Activated naive CD8-positive, alpha-beta T cell treated with anti-CD3 and anti-CD28 coated beads, Interleukin-2, amount 50 U/mL, for 24 hours (primary cell): ENCODE measurements around the gene MYBPH.

Experiments
- ATAC-seq: fragments of 150-1000 bp; cut with Tn5 transposase; one replicate; pipeline ENCODE4 v1.10.0; 2021
- DNase-seq: peaks from one replicate; pipeline ENCODE4 v3.0.0; 2021
- H3K27ac Mint-ChIP-seq: one replicate; pipeline ENCODE4 v1.8.0; 2021; ENCODE audit warnings: mild to moderate bottlenecking, mixed read lengths
- H3K27me3 Mint-ChIP-seq: one replicate; pipeline ENCODE4 v1.8.0; 2021; ENCODE audit warnings: mixed read lengths
- H3K36me3 Mint-ChIP-seq: one replicate; pipeline ENCODE4 v1.8.0; 2021; ENCODE audit warnings: low read depth, mixed read lengths
- H3K4me1 Mint-ChIP-seq: one replicate; pipeline ENCODE4 v1.8.0; 2021; ENCODE audit warnings: mixed read lengths
- H3K4me3 Mint-ChIP-seq: one replicate; pipeline ENCODE4 v1.8.0; 2021; ENCODE audit warnings: mild to moderate bottlenecking, moderate library complexity, mixed read lengths
- H3K9me3 Mint-ChIP-seq: one replicate; pipeline ENCODE4 v1.8.0; 2021; ENCODE audit warnings: mixed read lengths

The MYBPH gene

DNA sequence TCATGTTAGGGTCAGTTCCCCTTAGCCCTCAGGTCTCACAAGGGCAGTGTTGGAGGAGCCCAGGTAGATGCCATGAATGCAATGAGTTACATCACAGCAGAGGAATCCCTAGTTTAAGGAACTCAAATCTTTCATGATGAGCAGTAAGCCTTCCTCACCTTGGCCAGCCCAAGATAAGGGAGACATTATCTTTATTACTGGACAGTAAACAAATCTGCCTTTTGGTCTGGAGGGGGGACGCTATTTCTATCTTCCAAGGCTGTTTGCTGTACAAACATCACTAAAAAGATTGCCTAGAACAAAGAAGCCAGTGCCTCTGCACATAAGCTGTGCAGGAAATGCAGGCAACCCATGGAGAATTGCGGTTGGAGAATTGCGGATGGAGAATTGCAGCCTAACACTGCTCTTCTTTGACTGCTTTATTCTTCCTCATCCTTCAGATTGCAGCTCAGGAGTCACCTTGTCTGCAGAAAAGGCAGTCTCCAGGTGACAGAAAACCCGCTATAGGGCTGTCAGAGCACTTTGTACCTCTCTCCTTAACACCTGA is 13.1 kb upstream of the MYBPH start:
- peaks cover 8% of the 10 kb centered on the region for H3K27me3 Mint-ChIP-seq
- no peaks in the 10 kb centered on the region for H3K36me3 Mint-ChIP-seq
- H3K4me1 Mint-ChIP-seq, result peaks cover 8% of the 10 kb centered on the region
- no peaks in the 10 kb centered on the region for H3K9me3 Mint-ChIP-seq
- no peak for ATAC-seq
- no peak overlapping the region for H3K27ac Mint-ChIP-seq
- H3K4me3 Mint-ChIP-seq, result no peak overlapping the region
- DNase-seq, result no peak

DNA sequence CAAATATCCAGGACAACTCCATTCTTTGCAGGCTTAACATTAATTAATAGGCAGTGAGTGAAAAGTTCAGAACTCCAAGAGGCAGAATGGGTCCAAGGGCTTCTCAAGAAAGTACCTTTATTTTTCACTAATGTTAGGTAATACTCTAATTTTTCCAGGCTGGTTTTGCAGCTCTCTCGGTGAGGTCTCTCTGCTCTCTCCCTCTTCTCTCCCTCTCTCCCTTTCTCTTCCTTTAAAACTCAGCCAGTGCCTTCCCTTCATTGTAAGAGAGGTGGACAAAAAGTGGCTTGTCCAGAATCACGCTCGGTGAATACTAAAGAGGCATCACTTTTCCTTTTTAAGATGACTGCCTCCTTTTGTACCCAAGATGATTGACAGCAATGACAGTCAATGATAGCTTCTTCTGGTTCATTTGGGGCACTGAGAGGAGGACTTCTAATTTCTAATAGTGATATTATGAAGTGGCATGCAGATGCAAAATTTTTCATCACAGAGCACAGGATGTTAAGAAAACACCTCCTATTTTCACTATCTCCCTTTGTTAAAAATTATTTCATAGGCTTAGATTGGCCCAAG is 12.2 kb upstream of the MYBPH start:
- Mint-ChIP-seq H3K36me3 (no peaks in the 10 kb centered on the region), H3K4me1 (peaks cover 8% of the 10 kb centered on the region), H3K27ac (no peak overlapping the region), H3K4me3 (no peak overlapping the region), H3K27me3 (peaks cover 8% of the 10 kb centered on the region), H3K9me3 (no peaks in the 10 kb centered on the region)
- no peak for ATAC-seq
- DNase-seq, result no peak

DNA sequence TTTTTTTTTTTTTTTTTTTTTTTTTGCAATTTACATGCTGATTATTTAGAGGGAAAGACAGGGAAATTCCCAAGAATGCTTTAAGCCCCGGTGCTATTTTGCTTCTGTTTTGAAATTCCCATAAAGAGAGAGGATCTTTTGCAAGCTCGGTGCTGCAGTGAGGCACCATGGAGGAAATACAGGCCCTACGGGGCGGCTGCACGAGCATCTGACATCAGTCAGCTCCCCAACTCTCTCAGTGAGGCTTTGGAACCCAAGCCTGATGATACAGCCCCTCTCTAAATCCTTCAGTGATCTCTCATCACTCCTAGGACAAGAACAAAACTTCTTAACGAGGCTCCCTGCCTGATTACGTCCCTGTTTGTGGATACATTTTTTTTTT is 11.7 kb upstream of the MYBPH start:
- no peak overlapping the region for H3K4me3 Mint-ChIP-seq
- peaks cover 8% of the 10 kb centered on the region for H3K4me1 Mint-ChIP-seq
- H3K36me3 Mint-ChIP-seq, result no peaks in the 10 kb centered on the region
- H3K27ac Mint-ChIP-seq, result no peak overlapping the region
- H3K27me3 Mint-ChIP-seq, result peaks cover 8% of the 10 kb centered on the region
- H3K9me3 Mint-ChIP-seq, result no peaks in the 10 kb centered on the region
- ATAC-seq (no peak), DNase-seq (no peak)

DNA sequence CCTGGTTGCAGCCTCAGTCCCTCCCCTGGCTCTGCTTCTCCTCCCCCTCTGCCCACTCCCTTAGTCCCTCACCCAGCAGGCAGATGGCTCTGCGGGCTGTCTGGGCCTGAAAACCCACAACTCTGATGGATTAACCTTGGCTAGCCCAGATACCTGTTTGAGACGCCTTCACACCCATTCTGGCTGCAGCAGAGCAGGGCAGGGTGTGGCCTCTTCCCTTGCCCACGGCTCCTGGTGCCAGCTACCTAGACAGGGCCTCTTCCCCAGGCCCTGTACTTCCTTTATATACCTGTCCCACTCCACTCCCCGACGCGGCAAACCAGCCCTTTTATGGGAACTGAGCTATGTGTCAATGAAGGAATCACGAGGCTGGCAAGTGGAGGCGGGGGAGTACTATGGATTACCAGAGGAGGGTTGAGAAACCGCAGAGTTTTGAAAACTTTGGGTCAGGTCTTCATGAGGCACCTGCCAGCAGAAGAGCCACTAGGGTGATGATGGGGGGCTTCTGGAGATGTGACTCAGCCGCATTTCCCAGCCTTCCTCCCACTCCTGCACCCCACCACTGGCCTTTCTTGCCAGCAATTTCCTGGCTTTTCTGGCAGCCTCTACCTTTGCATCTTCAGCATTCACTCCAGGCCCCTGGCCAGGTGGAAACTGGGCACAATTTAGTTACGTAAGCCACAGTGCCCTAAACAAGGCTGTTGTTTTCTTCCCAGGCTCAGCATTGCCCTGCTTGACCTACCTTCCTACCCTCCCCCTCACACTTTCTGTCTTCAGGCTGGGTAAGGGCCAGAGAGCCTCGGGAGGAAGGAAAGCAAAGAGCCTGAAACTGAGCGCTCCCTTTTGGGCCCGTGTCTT is 11.0 kb upstream of the MYBPH start, which contains the start of gene CHI3L1:
Gene CHI3L1 (minus strand): TSS at position 259 of the 858 bp plus-strand sequence. CDS start 81 bp downstream, at position 178.
- Mint-ChIP-seq H3K27me3 (peaks cover 8% of the 10 kb centered on the region), H3K27ac (no peak within 1 kb of the TSS), H3K9me3 (no peaks in the 10 kb centered on the region), H3K4me1 (peaks cover 8% of the 10 kb centered on the region), H3K4me3 (no peak within 1 kb of the TSS), H3K36me3 (no peaks in the 10 kb centered on the region)
- DNase-seq, result no peak
- ATAC-seq, result peak; percentile 29

DNA sequence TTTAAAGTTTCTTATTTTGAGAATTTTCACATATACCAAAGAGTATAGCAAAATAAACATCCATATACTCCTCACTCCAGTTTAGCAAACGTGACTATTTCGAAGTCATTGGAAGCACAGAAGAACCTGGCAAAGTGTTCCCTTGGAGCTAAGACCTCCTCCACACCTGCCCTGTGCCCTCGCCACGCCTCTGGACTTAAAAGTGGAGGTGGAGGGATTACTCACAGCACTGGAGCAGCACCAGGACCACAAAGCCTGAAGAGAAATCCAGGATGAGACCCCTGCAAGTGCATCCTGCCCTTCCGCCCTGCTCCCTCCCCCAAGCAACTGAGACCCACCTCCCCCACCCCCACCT is 10.4 kb upstream of the MYBPH start:
- peaks cover 8% of the 10 kb centered on the region for H3K27me3 Mint-ChIP-seq
- DNase-seq, result no peak
- no peaks in the 10 kb centered on the region for H3K36me3 Mint-ChIP-seq
- H3K4me1 Mint-ChIP-seq, result peaks cover 8% of the 10 kb centered on the region
- no peak for ATAC-seq
- no peak overlapping the region for H3K4me3 Mint-ChIP-seq
- H3K27ac Mint-ChIP-seq, result no peak overlapping the region
- no peaks in the 10 kb centered on the region for H3K9me3 Mint-ChIP-seq

DNA sequence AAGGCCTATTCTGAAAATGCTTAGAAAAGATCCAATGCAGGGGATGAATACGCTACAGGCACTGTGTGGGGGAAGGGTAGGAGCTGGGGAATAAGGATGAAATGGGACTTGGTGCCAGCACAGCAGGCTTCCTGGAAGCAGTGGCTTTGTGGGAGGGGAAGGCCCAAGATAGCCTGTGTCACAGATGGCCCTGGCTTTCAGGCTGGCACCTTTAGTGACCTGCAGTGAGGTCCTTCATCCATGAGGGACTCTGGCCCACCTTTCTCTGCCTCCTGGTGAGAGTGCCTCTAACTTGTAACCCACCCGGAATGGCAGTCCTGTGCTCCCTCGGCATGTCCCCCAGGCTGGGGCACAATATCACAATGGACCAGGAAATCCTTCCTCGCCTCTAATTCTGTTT is 10.0 kb upstream of the MYBPH start:
- Mint-ChIP-seq H3K36me3 (no peaks in the 10 kb centered on the region), H3K4me3 (no peak overlapping the region), H3K27ac (no peak overlapping the region), H3K27me3 (peaks cover 8% of the 10 kb centered on the region), H3K9me3 (no peaks in the 10 kb centered on the region), H3K4me1 (peaks cover 8% of the 10 kb centered on the region)
- DNase-seq, result no peak
- no peak for ATAC-seq

DNA sequence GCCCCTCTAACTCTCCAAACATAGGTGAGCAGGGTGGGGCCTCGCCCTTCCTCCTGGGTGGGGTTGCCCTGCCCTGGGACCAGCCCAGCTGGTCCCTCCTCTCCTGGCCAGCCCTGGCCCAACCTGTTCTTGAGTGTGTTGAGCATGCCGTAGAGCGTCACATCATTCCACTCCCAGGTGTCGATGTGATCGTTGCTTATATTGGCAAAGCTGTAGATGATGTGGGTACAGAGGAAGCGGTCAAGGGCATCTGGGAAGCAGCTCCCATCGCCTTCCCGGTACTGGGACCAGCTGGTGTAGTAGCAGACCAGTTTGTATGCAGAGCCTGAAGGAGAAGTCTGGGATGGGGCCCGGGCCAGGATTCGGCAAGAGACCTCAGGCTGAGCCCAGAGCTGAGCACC is 9.4 kb upstream of the MYBPH start:
- Mint-ChIP-seq H3K4me1 (peaks cover 8% of the 10 kb centered on the region), H3K4me3 (no peak overlapping the region), H3K27me3 (peaks cover 8% of the 10 kb centered on the region), H3K9me3 (no peaks in the 10 kb centered on the region), H3K27ac (no peak overlapping the region), H3K36me3 (no peaks in the 10 kb centered on the region)
- ATAC-seq (no peak), DNase-seq (no peak)

DNA sequence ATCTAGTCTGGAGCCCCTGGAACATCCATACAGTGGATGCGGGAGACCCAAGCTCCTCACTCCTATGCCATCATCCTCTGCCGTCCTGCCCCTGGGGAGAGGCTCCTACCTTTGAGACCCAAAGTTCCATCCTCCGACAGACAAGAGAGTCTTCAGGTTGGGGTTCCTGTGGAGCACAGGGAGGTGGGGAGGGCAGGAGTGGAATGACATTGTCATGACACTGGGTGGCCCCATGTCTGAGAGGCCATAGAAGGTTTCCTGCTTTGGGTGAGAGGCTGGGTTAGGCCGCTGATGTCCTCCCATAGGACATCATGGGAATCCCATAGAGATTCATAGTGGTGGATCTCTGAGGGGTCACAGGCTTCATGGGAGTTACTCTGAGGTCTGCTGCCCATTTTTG is 8.8 kb upstream of the MYBPH start:
- ATAC-seq (no peak), DNase-seq (no peak)
- Mint-ChIP-seq H3K27ac (no peak overlapping the region), H3K27me3 (peaks cover 8% of the 10 kb centered on the region), H3K36me3 (no peaks in the 10 kb centered on the region), H3K4me3 (no peak overlapping the region), H3K4me1 (peaks cover 8% of the 10 kb centered on the region), H3K9me3 (no peaks in the 10 kb centered on the region)

DNA sequence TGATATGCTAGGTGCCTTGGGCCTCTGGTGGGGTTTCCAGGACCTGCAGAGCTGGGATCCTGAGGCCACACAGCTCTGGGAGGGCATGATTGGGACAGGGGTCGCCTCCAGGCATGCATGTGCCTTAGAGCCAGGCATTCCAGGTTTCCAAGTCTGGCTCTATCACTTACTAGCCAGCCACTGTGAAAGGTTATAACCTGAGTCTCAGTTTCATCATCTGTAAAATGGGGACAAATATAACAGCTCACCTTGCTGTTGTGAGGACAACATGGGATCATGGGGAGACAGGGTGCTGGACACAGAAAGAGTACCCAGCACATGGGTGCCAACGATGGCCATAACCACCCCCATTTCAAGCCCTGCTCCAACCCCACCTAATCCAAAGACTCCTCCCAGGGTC is 8.2 kb upstream of the MYBPH start:
- peaks cover 8% of the 10 kb centered on the region for H3K27me3 Mint-ChIP-seq
- H3K36me3 Mint-ChIP-seq, result no peaks in the 10 kb centered on the region
- H3K4me1 Mint-ChIP-seq, result peaks cover 8% of the 10 kb centered on the region
- no peak overlapping the region for H3K4me3 Mint-ChIP-seq
- DNase-seq (no peak), ATAC-seq (no peak)
- no peaks in the 10 kb centered on the region for H3K9me3 Mint-ChIP-seq
- H3K27ac Mint-ChIP-seq, result no peak overlapping the region

DNA sequence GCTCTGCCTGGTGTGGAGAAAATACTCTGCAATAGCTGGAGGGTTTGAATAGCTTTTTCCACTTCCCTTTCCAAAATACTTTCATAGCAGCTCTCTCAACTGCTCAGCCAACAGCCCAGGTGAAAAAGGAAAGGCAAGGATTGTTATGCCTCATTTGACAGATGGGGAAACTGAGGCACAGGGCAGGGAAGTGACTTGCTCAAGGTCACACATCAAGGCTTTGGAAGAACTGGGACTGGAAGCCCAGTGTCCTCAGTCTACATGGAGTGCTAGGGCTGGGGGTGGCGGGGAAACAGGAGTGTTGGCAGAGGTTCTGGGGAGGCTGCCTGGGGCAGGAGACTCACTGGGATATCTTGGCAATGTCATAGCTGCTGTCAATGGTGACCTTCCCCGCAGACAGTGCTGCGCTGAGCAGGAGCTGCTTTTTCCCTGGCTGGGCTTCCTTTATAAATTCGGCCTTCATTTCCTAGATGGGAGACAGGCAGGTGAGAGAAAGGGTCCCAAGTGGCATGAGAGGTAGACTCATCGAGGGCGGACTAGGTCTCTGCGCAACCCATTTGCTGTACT is 6.8 kb upstream of the MYBPH start:
- no peaks in the 10 kb centered on the region for H3K9me3 Mint-ChIP-seq
- no peak overlapping the region for H3K4me3 Mint-ChIP-seq
- H3K36me3 Mint-ChIP-seq, result no peaks in the 10 kb centered on the region
- H3K4me1 Mint-ChIP-seq, result peaks cover 8% of the 10 kb centered on the region
- no peak overlapping the region for H3K27ac Mint-ChIP-seq
- no peak for ATAC-seq
- no peak for DNase-seq
- H3K27me3 Mint-ChIP-seq, result peaks cover 6% of the 10 kb centered on the region

DNA sequence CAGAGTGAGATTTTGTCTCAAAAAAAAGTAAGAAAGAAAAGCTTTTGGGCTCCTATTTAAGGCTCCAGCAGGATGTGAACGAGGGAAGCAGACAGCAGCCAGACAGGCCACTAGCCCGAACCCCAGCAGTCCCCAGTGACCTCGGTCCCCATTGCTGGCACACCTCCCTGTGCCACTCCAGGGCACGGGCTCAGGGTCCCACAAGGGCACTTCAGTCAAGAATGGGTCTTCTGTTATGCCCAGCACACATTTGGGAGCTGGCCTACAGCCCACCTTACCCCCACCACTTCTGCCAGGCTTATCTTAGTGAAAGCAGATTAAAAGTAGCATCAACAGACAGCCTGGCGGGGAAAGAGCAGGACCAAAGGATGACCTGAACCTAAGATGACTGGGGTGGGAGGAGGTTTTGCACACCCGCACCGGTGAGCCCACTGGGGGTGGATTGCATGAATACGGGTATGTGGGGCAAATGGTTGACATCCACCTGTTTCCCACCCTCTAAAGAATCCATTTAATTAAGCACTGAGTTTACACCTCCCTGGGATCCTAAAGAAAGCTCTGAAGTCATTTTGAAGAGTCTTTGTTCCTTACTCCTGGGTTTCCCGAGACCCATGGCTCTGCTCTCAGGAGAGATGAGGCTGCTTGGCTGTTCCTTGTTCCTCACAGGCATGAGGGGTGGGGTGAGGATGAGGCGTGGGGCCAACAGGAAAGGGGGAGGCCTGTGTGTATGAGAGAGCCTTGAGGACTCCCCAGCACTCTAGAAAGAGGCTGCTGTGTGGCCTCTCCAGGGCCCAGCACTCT is 6.2 kb upstream of the MYBPH start:
- no peak overlapping the region for H3K27ac Mint-ChIP-seq
- H3K4me1 Mint-ChIP-seq, result peaks cover 4% of the 10 kb centered on the region
- H3K27me3 Mint-ChIP-seq, result peaks cover 4% of the 10 kb centered on the region
- no peaks in the 10 kb centered on the region for H3K9me3 Mint-ChIP-seq
- ATAC-seq, result no peak
- no peak overlapping the region for H3K4me3 Mint-ChIP-seq
- DNase-seq, result no peak
- no peaks in the 10 kb centered on the region for H3K36me3 Mint-ChIP-seq

DNA sequence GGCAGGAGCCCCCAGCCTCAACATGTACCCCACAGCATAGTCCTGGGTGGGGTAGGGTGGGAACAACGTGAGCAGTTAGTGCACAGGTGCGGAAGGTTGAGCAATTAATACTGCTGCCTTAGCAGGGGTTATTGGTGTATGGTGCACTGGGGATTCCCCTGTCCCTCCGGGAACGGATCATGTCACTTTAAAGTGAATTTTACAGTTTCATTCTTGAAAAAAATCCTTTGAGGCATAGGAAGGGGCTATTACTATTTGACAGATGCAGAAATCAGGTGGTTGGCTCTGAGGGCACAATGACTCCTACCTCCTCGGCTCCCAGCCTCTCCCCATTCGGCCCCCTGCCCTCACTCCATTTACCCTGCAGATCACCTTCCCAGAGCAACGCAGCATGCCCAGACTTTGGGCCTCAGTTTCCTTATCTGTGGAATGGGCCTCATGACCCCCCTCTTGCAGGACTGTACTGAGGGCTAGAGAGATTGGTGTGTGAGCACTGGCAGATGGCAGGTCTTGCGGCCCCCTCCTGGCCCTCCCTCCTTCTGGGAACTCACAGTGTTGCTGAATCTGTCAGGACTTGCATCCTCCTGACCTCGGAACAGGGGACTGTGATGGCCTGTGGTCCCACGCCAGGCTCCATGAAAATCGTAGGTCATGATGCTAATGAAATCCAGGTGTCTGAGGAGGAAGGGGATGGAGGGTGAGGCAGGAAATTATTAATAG is 5.1 kb upstream of the MYBPH start:
- no peak overlapping the region for H3K27ac Mint-ChIP-seq
- peaks cover 2% of the 10 kb centered on the region for H3K27me3 Mint-ChIP-seq
- no peak for ATAC-seq
- H3K36me3 Mint-ChIP-seq, result no peaks in the 10 kb centered on the region
- DNase-seq, result no peak
- H3K4me1 Mint-ChIP-seq, result no peaks in the 10 kb centered on the region
- no peaks in the 10 kb centered on the region for H3K9me3 Mint-ChIP-seq
- H3K4me3 Mint-ChIP-seq, result no peak overlapping the region

DNA sequence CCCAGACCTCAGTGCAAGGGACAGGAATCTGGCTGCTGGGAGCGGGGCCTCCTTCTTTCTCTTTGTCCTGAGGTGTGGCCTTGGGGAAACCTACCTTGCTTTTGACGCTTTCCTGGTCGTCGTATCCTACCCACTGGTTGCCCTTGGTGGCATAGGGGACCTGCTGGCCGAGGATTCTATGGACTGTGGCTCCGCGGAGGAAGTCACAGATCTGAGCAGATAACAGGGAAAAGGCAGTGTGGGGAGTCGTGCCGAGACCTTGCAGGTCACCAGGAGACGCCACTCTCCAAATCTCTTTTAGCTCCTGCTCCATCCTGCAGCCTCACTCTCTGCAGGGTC is 4.0 kb upstream of the MYBPH start:
- Mint-ChIP-seq H3K9me3 (no peaks in the 10 kb centered on the region), H3K36me3 (no peaks in the 10 kb centered on the region), H3K4me3 (no peak overlapping the region), H3K4me1 (no peaks in the 10 kb centered on the region), H3K27ac (no peak overlapping the region), H3K27me3 (peaks cover 2% of the 10 kb centered on the region)
- no peak for DNase-seq
- no peak for ATAC-seq
